Fibroblast of the aortic adventitia (primary cell): ENCODE results near the gene SLC7A6OS. TPM values are rescaled to one million over a fixed set of nuclear protein-coding genes. Genes with fewer than 3 reads are reported as not detected.

Experiments used
- DNase-seq: peaks from one replicate; pipeline ENCODE4 v3.0.0-alpha.2; 2010; ENCODE audit warnings: low read depth
- H3K4me3 ChIP-seq: 2 replicates; pipeline ENCODE4 v1.5.1; 2011; ENCODE audit warnings: low read depth, mild to moderate bottlenecking, control low read depth, low read length, moderate library complexity
- total RNA-seq: library from RNA; depleted of rRNA; stranded (reverse); fragments of >200 nt; gene quantifications from 2 replicates; pipeline ENCODE4 v1.2.3, GENCODE V29; 2012; ENCODE audit warnings: low replicate concordance
- TF ChIP-seq, protein P1 (sequence below): IDR thresholded peaks from 2 replicates; pipeline ENCODE4 v1.5.1; 2011; ENCODE audit warnings: mild to moderate bottlenecking, low read length, control low read depth, inconsistent platforms; ENCODE audit not compliant: insufficient read depth

The SLC7A6OS gene
- total RNA-seq, 1 donor: 11.5 TPM

DNA sequence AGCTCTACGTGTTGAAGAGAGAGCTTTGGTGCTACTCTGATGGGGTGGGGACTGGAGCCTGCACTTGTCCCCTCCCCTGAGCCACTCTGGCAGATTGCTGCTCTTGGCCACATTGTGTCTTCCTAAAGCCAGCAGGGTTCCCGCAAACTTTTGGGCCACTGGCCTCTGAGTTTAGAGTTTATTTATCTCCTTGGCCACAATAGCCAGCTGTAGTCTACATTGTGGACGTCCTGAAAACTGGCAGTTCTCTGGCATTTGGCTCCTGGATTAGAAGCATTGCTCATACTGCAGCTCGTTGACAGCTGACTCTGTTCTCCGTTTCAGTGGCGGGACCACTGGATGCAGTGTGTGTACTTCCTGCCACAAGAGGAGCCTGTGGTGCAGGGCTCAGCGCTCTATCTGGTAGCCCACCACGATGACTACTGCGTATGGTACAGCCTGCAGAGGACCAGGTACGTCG lies 34.6 kb upstream of the SLC7A6OS start:
- peak; percentile 40 for DNase-seq
- TF ChIP-seq, protein P1, sequence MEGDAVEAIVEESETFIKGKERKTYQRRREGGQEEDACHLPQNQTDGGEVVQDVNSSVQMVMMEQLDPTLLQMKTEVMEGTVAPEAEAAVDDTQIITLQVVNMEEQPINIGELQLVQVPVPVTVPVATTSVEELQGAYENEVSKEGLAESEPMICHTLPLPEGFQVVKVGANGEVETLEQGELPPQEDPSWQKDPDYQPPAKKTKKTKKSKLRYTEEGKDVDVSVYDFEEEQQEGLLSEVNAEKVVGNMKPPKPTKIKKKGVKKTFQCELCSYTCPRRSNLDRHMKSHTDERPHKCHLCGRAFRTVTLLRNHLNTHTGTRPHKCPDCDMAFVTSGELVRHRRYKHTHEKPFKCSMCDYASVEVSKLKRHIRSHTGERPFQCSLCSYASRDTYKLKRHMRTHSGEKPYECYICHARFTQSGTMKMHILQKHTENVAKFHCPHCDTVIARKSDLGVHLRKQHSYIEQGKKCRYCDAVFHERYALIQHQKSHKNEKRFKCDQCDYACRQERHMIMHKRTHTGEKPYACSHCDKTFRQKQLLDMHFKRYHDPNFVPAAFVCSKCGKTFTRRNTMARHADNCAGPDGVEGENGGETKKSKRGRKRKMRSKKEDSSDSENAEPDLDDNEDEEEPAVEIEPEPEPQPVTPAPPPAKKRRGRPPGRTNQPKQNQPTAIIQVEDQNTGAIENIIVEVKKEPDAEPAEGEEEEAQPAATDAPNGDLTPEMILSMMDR: no peak
- H3K4me3 ChIP-seq: no peak overlapping the region

DNA sequence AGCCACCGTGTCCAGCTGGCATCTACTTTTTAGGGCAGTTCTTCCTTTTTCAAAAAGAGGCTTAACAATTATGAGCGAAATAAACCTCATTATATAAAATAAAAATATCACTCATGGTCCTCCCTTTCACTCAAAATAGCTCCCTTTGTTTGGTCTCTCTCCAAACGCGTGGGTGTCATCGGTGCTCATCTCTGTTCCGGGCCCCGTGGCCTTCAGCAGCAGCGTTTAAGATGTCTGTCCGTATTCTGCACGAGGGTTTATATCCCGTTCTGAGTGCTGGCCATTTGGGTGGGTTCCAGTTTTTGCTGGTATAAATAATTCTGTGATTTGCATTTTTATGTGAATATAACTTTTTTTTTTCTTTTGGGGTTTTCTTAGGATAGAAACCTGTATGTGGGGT lies 33.5 kb upstream of the SLC7A6OS start:
- TF ChIP-seq, protein P1: no peak
- H3K4me3 ChIP-seq: no peak overlapping the region
- DNase-seq: no peak

DNA sequence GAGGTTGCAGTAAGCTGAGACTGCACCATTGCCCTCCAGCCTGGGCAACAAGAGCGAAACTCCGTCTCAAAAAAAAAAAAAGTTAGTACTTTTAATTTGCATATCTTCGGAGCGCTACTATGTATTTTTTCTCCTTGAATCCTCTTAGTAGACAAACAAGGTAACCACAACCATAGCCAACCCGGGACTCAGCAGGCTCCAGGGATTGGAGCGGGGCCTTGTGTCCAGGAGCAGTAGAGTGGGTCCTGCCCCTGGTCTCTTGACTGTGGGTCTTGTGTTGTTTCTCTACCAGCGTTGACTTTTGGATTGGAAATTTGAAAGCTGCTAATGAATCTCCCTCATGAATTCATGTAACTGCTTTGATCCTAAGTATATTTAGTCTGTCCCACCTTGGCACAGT lies 32.4 kb upstream of the SLC7A6OS start:
- no peak for DNase-seq
- TF ChIP-seq, protein P1: no peak
- H3K4me3 ChIP-seq: no peak overlapping the region

DNA sequence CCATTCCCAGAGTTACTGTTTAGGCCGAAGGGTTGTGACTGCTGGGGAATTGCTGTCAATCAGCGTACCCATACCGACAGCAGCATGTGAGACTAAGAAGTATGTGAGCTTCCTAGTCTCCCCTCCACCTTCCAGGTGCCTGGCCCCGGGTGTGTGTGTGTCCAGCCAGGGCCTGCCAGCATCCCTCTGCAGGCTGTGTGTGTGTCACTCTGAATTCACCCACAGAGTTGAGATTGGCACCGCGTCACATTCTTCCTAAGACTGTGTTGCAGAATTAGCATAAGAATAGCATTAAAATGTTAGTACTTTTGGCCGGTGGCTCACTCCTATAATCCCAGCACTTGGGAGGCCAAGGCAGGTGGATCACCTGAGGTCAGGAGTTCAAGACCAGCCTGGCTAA lies 31.9 kb upstream of the SLC7A6OS start:
- no peak for DNase-seq
- TF ChIP-seq, protein P1: no peak
- H3K4me3 ChIP-seq: no peak overlapping the region

DNA sequence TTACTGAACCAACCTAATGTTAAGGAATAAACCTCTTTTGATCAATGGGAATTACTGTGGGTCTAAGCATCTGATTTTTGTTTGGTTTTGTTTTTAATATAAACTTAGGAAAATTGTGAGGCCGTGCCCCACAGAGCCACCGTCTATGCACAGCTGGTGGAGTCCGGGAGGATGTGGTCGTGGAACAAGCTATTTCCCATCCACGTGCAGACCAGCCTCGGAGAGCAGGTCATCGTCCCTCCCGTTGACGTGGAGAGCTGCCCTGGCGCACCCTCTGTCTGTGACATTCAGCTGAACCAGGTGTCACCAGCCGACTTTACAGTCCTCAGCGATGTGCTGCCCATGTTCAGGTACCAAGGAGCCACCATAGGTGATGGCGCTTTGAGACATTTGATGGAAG lies 28.5 kb upstream of the SLC7A6OS start:
- DNase-seq: no peak
- no peak overlapping the region for H3K4me3 ChIP-seq
- TF ChIP-seq, protein P1: no peak

DNA sequence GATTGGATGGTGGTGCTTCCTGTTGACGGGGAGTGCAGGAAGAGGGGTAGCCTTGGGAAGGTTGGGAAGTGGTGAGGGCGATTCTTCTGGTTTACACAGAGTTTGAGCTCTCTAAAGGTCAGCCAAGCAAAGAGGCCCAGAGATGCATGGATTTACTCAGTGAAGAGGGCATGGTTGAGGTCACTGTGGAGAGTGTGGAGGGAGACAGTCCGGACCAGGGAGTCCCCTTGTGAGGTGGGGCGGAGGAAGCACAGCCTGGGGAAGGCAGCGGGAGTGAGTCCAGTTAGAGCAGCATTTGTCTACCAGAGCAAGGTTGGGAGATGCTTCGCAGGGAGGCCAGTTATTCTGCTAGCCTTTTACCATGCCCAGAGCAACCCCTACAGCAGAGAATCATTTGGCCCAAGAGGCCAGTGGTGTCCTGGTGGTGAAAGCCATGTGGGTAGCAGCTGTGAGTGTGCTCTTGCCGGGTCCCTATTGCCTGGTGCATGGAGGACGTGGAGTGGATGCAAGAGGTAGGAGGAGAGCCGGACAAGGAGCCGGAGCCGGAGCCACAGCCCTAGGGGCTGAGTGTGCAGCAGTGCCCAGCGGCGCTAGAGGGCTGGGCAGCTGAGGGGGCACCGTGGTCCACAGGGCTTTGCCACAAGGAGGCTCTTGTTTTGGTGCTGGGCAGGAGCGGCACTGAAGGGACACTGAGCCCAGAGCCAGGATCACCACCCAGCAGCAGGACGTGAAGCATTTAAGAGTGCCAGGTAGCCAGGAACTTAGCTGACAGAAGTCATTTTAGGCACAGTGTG lies 27.8 kb upstream of the SLC7A6OS start:
- DNase-seq: no peak
- H3K4me3 ChIP-seq: no peak overlapping the region
- TF ChIP-seq, protein P1: no peak
